Femur (tissue), 1 donor: ENCODE results near the gene FILIP1L.
A peak's percentile ranks its signal among the peaks of the same experiment; 100 is the strongest.
"Not testable (repeated sequence)": the region's sequence is repeated elsewhere in the genome, so short reads cannot be mapped to it uniquely, and the experiment has no call there.

ENCODE experiments used
- DNase-seq: peaks from one replicate; pipeline ENCODE4 v3.0.0-alpha.2; 2017

FILIP1L gene

DNA sequence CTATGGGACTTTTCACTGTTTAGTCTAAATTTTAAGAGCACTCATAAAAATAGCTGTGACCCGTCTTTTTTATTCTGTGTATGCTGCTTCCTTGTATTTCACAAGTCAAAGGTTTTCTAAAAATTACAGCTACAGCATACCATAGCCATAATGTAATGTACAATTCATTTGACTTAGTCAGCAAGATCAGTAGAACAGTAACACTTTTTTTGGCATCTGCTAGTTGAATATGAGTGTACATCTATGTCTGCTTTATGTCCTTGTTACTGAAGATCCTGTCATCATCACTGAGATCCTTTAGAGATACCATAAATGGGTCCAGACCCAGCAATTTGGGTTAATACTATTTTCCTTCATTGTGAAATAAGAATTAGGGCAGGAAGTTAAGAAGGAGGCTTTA lies 254.5 kb downstream of the FILIP1L start:
- no peak for DNase-seq

DNA sequence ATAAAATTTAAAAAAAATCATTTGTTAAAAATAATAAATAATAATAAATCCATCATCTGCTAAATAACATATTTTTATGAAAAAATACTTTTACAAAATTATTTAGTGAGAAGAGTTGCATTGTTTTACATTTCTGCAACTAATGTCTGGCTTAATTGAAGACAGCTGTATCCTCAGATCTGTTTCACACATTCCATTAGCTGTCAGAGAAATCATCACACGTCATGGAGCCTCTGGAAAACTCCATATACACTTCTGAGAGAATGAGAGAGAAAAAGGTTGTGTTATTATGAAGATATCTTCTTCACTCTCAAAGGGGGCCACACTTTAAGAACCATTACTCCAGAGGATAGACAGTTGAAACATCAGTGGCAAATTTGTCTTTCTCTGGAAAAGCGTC lies 255.8 kb downstream of the FILIP1L start:
- DNase-seq: no peak

DNA sequence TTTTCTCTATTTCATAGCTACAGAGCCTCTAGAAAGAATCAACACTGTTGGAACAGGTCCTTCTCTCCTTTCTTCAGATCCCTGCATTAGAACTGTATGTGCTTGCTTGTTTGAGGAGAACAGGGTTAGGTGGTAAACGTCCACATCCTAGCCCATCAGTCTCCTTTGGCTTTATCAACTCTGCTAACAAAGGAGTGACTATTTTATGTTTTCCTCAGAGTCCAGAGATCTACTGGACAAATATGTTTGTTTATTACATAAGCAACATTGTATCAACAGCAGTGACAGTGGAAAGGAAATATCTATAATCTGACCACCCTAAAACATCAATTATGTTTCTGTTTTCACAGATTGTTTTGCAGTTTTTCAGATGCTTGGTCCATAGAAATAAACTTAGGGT lies 257.0 kb downstream of the FILIP1L start:
- no peak for DNase-seq

DNA sequence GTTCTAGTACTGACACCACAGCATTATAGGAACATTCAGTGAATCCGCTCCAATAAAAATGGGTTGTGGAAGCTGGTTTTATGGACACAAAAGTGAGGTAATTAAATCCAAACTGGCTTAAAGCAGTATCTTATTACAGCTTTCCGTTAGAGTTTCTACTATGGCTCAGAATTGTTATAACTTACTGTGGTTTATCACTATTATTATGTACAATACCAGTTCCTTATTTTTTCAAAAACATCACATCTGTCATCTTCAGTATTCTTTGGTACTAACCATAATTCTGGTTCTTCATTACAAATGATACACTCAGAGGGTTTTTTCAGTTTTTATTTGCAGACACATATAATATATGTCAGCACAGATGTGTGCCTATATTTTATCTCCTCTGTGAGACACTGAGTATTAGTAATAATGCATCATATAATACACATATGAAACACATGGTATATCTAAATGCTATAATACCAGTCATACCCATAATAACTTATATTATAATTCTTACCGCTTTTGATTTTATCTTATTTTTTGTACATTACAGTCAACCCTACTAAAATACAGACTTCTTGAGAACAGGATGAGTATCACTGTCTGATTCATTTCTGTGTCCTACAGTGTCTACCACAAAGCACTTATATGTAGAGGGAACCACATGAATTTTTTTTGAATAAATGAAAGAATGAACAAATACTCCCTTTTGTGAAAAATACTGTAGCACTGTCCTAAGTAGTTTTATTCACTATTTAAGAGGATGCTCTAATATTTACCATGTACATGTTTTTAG lies 257.7 kb downstream of the FILIP1L start:
- DNase-seq: no peak

DNA sequence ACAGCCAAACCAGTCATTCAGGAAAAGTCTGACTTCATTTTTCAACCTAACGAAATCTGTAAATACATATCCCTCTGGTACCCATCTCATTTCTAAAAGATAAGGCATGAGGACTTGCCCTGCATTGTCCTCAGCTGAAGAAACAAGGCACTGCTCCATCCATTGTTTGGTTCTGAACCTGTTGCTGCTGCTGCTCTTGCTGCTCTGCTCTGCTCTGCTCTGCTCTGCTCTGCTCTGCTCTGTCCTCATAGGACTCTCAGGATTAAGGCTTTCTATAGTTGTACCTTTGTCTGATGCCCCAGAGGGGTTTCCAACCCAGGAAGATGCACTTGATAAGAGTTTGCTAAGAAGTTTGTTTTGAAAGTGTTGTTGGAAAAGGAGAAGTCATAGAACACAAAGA lies 258.4 kb downstream of the FILIP1L start:
- no peak for DNase-seq

DNA sequence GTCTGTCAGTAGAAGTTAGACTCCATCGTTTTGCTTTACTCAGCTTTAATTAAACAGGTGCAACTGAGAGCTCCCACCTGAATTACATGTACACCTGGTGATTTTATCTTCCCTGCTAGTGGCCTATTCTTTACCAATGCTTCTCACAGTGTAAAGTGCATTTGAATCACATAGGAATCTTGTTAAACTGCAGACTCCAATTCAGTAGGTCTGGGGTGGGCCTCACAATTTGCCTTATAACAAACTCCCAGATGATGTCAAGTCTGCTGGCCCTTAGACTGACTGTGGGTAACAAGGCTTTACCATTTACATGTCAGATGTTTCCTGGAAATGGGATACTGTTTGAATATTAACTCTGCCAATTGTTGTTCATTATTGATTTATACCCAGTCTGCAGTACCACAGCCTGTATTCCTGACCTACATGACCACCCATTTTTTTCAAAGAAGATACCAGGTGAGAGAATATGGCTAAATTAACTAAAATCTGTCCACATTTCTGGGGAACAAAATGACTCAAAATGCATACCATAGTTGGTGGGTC lies 259.5 kb downstream of the FILIP1L start:
- no peak for DNase-seq

DNA sequence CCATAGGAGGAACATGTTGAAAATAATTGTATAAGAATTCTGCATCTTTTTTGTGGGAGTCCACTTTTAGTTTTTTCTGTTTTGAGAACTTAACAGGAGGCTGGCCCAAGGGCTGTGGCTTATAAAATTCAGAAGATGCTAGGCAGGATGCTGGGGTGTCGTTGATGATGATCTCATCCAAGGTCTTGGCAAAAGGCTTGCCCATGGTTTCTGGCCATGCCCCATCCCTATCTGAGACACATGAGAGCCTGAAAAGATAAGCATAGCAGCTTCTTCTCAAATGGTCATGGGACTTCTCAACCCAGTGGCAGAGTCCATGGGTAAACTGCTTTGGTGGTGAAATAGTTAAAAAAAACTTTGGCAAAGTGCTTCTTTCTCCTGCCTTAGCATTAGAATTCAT lies 261.4 kb downstream of the FILIP1L start:
- no peak for DNase-seq

DNA sequence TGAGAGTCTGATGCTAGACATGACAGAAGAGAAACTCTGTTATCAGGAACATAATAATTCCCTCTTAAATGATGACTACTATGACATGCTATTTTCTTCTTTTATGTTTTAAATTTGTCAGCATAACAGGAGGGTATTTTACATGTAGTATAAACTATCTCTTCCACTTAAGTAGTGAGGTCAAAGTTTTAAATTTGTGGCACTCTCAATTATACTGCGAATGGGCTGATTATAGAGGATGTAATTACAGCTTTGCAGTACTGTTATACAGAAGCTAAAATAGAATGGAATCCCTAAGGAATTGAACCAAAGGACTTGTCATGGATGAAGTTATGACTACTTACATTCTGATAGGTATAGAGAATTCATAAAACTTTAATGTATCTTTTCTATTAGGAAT lies 262.3 kb downstream of the FILIP1L start:
- no peak for DNase-seq

DNA sequence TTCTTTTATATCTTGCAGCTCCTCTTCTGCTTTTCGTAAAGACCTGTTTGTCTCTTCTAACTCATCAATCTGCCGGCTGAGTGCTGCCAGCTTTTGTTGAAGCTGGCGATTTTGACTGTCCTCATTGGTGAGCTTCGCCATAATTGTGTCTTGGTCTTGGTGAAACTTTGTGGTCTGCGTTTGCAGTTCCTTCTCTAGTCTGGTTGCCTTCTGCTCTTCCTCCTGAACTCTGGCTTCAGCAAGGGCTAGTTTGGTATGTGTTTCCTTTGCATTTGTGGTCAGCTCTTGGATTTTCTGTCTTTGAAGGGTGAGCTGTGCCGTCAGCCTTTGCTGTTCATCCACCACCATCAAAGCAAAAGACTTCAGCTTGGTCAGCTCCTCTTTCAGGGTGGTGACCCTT lies 263.7 kb downstream of the FILIP1L start:
- peak; percentile 49 for DNase-seq

DNA sequence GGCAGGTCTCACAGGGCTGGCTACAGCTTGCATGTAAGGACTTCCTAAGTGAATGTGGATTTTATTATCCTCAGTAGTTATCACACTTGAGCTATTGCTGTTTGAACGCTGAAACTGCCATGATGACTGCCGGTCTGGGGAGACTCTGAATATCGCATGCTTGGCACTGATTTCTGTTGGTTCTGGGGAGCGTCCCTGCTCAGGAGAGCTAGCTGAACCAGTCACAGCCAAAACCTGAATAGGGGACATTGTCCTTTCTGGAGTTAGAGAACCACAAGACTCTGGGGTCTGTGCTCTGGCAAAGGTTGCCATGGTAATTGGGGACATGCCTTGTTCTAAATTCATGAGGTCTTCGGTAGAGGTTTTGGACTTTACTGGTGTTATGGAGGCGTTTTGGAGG lies 265.9 kb downstream of the FILIP1L start:
- DNase-seq: no peak

DNA sequence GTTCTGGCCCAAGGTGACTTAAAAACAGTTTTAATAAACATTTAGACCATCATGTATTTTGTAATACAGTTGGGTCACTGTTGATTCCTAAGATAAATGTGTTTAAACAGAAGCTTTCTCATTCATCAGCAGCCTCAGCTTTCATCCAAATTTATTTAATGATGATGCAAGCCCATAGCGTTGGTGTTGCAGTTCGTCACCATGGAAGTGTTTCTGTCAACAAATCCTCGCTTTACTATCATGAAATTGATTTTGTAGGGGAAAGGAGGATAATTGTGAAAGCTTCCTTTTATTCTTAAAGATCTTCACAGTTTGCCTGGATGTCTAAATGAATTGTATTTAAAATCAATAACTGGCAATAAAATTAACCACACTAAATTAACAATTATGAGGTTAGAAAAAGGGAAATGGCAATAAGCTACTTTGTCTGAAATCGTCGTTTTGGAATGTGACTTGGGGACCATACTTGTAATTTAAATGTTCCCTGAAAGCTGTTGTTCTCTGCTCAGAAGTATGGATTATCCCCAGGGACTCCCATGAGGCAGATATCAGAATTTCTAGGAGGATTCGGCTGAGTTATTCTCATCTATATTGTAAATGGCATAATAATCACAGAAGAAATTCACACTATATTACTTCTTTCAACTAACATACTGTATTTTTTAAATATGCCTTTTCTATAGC lies 267.7 kb downstream of the FILIP1L start:
- peak; percentile 45 for DNase-seq

DNA sequence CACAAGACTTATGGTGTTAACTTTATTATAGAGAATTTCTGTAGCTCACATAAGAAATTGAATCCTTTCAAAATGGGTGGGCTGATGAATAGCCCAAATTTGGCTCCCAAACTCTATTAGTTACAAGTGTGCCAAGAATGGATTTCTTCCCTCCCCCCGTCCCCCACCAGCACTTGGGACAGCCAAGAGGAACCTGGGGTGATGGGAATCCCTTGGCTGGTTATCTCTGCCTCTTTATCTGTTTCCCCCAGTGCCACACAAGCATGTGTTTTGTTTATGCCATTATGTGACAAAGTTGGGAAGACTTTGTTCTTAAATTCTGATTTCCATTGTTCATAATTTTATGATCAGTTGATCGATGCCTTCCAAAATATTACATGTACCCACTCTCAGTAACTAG lies 268.3 kb downstream of the FILIP1L start:
- DNase-seq: no peak

DNA sequence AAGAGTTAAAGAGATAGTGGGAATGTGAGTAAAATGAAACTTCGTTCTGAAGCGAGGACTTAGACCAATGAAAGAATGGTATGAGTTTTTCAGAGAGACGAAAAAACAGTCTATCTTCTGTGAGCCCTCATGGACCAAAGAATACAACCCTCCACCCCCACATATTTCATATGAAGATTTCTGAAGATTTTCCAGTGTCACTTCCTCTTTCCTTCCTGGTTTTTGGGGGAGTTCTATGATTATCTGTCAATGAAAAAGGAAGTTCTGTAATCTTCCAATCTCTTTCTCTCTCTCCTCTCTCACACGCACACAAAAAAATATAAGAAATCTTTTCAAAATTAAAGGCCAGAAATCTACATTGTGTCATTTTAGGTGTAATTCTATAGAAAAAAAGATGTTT lies 269.0 kb downstream of the FILIP1L start:
- no peak for DNase-seq

DNA sequence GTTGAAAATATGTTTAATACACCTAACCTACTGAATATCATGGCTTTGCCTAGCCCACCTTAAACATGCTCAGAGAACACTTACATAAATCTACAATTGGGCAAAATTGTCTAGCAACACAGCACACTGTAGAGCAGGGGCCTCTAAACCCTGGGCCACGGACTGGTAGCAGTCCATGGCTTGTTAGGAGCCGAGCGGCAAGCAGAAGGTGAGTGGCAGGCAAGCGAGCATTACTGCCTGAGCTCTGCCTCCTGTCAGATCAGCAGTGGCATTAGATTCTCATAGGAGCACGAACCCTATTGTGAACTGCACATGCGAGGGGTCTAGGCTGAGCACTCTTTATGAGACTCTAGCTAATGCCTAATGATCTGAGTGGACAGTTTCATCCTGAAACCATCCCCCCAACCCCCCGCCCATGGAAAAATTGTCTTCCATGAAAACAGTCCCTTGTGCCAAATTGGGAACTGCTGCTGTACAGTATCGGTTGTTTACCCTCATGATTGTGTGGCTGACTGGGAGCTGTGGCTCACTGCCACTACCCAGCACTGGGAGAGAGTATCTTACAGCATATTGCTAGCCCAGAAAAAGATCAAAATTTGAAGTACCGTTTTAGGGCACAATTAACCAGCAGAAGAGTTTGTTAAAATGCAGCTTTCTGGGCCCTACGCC lies 270.6 kb downstream of the FILIP1L start:
- DNase-seq: peak; percentile 55

DNA sequence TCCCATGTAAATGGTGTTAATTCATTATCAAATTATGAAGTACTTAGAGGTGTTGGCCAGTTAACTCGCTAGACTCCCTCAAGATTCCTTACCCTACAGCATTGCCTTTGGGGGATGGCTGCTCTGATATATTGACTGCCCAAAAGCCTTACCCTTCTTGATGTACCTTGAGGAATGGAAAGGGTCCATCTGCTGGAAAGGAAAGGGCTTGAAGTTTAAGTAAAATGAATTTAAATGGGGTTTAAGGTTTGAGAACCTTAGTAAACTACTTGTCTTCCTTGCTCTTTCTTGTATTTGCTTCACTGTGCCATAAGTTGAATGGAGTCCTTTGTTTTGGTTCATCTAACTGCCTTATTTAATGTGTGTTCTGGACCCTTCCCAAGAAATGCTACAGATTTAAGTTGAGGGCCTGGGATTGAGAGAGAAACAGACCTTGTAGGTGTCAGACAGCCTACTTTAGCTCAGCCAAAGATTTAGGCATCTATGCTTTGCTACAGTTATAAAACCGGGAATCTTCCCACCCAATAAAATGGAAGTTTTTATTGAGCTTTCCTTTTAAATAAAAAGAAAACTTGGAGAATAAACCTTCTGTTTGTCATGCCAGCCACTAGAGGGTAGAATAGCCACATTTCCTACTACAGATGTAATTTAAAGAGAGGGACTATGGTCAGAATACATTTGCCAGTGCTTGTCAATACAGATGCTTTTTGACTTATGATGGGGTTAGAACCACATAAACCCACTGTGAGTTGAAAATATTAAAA lies 271.3 kb downstream of the FILIP1L start:
- no peak for DNase-seq

DNA sequence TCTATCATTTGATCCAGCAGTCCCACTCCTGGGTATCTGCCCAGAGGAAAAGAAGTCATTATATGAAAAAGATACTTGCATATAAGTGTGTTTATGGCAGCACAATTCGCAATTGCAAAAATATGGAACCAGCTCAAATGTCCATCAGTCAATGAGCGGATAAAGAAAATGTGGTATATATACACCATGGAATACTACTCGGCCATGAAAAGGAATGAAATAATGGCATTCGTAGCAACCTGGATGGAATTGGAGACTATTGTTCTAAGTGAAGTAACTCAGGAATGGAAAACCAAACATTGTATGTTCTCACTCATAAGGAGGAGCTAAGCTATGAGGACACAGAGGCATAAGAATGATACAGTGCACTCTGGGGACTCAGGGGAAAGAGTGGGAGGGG lies 272.4 kb downstream of the FILIP1L start:
- DNase-seq: not testable (repeated sequence)

DNA sequence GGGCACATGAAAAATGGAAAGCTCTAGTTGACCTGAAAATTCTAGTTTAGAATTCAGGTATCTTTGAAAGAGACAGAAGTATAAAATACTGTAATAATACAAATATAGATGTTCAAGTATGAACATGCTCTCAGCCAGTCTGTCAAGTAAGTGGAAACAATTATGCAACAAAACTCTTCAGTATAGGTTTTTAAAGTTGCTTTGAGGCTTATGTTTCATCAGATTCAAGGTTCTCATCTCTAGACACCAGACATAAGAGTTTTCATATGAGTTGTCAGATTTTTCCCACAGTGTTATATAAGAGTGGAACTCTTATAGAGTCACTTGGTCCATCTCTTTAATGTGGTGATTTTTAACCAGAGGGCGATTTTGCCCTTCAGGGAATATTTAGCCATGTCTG lies 274.7 kb downstream of the FILIP1L start:
- no peak for DNase-seq

DNA sequence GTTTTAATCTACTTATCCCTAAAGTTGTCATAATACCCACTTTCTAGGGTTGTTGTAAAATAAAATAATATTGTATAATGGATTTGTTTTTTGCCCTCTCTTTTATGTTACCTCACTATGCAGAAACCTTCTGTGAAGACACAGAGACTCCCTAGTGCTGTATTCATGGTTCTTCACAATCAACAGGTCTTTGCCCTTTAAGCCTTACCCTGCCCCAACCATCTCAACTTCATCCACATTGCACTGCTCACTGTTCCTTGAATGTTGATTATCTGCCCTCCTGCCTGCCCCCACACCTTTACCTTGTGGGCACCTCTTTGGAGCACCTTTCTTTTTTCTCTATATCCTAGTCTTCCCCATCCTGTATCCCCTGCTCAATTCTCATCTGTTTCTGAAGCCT lies 275.5 kb downstream of the FILIP1L start:
- DNase-seq: no peak

DNA sequence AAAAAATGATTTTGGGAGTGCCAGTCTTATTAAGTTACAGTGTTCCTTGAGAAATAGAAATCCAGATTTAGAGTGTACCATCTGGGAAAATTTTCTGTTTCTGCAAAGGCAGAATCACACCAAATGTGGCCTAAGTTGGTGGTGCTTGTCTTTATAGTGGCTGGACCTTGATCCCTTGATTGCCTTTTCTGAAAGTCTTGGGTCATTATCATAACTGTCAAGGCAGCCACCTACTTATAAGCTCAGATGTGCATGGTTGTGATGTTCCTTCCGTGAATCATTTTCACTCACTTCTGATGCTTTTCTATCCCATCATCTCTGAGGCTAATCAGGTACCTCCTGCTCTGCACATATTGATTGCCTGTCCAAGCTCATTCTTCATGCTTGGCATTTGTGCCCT lies 276.6 kb downstream of the FILIP1L start:
- DNase-seq: no peak

DNA sequence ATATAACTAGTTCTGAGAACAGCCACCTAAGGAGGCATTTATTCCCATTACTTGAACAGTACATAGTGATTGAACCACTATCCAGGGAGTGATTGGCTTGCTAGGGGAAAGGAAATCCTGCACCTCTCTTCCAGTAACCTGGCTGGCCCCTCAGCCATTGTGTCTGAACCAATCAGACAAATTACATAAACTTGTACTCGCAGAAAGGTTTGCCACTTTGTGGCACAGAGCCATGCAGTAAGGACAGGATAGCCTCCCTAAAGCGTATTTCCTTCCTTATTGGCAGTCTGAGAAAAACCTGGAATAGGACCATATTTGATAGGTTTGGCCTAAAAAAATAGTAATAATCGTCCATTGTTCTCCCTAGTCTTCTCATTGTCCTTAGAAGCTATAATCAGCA lies 277.6 kb downstream of the FILIP1L start:
- DNase-seq: no peak

DNA sequence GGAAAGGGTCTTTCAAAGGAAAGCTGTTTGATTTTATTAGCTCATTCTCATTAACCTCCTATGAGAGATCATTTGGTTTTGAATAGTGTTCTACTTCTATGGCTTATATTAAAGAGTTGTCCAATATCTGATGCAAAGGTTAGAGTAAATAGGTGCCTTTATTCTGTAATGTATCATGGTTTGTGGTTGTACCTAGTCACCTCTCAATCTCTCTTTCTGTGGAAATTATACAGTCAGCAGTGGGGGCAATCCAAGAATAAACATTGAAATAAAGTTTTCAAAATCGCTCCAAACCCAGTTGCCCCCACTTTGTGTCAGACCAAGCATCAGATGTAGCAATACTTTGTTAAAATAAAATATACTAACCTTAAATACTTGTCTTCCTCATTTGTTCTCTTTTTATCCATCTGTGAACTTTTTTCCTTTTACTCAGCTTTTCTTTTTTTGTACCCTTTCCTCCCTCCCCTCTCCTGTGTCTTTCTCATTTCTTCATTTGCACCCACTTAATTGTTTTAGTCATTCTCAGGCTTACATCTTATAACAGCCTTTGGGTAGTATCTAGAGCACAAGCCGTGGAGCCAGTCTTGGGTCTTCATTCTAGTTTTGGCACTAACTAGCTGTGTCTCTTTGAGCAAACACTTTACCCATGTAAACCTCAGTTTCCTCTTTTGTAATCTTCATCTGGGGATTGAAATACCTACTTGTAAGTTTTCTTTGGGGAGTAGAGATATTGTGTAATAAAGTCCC lies 279.9 kb downstream of the FILIP1L start:
- DNase-seq: no peak

DNA sequence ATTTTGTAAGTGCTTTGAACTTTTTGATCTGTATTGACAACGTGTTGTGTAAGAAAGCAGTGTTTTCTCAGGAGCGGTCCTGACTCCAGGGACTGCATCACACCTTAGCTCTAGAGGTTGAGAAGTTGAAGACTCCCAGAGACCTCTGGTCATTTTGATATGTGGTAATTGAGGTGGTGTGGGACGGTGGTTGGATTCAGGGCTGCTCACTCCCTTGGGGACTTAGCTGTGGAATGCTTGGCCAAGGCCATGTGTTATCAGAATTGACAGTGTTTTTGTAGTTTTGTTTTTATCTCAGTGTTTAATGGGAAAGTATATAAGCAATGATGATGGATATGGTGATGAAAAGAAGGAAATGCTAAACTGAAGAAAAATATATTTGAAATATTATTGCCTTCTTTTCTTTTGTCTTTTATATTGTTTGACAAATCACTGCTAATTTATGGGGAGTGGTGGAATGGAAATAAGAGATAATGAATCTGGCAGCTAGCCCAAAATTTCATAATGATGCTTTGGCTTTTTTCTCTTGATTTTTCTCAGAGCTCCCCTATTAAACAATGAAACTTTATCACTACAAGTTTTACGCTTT lies 280.6 kb downstream of the FILIP1L start:
- DNase-seq: no peak
